Erythroblast (primary cell): ENCODE measurements around the gene SNX18.

Source experiments
- GATA1 ChIP-seq: IDR thresholded peaks from 2 replicates; pipeline ENCODE4 v1.6.1; 2011; ENCODE audit warnings: low read depth, mild to moderate bottlenecking, control low read depth, low read length, moderate library complexity
- POLR2A ChIP-seq: IDR thresholded peaks from 2 replicates; pipeline ENCODE4 v1.6.1; 2011; ENCODE audit warnings: mild to moderate bottlenecking, low read length

- TF ChIP-seq POLR2A, result no peak
- TF ChIP-seq GATA1, result no peak
These were observed 47.4 kb upstream of the SNX18 start for GRCh38 chr5:54470128-54470527.
